GM12878 (cell line): ENCODE data around the gene TMEM167B. TPM values are rescaled to one million over a fixed set of nuclear protein-coding genes. Genes with fewer than 3 reads are reported as not detected.

ENCODE experiments used
- ATAC-seq: fragments of 200-7000 bp; cut with Tn5 transposase; 3 replicates; pipeline ENCODE4 v1.9.1; 2020; ENCODE audit warnings: mild to moderate bottlenecking, moderate library complexity
- BruUV-seq: library from RNA; stranded (reverse); fragments of 400-500 nt; replicated peaks from 2 replicates; lab custom pipeline; 2021; lab: Mats Ljungman, UMichigan
- CTCF ChIA-PET: fragments of 300-600 bp; sonication (Branson Sonifier 250); formaldehyde crosslinking; extraction: SDS; loops from one replicate; lab custom pipeline; 2021; ENCODE audit warnings: inconsistent platforms; lab: Yijun Ruan, JAX
- POLR2A ChIA-PET: fragments of 350-600 bp; formaldehyde crosslinking; extraction: SDS; loops from one replicate; lab custom pipeline; 2021; ENCODE audit warnings: inconsistent platforms; lab: Charles Lee
- RAD21 ChIA-PET: fragments of 300-600 bp; sonication (Branson Sonifier 250); formaldehyde crosslinking; loops from one replicate; lab custom pipeline; 2023; ENCODE audit warnings: antibody characterized with exemption; ENCODE audit not compliant: unreplicated experiment; lab: Charles Lee
- SMC1A ChIA-PET: fragments of 300-600 bp; sonication (Branson Sonifier 250); formaldehyde crosslinking; loops from one replicate; lab custom pipeline; 2023; ENCODE audit not compliant: unreplicated experiment, uncharacterized antibody; lab: Charles Lee
- DNase-seq: peaks from one replicate; pipeline ENCODE4 v3.0.0-alpha.2; 2011; ENCODE audit warnings: low read depth, low spot score
- FAIRE-seq: peaks from 3 replicates; lab custom pipeline; 2011; peaks lifted over from hg19 to GRCh38; lab: Jason Lieb, UNC
- H2AFZ ChIP-seq: 2 replicates; pipeline ENCODE4 v1.6.0; 2011; ENCODE audit warnings: low read depth, low read length, control low read depth; ENCODE audit not compliant: control insufficient read depth
- H3K27ac ChIP-seq: 2 replicates; pipeline ENCODE4 v1.5.1; 2011; ENCODE audit warnings: control low read depth; ENCODE audit not compliant: control insufficient read depth, insufficient read depth
- H3K27me3 ChIP-seq, 2 experiments: replicated peaks in 1 of 2; 2 replicates each; pipeline versions ENCODE4 v1.6.0 to v1.6.1; 2011; ENCODE audit warnings: low read length in 1 of 2; ENCODE audit not compliant: control insufficient read depth in 2 of 2, insufficient read depth in 2 of 2
- H3K36me3 ChIP-seq, 2 experiments: 2 replicates each; pipeline ENCODE4 v1.5.1; 2011; ENCODE audit warnings: low read length in 1 of 2; ENCODE audit not compliant: control insufficient read depth in 2 of 2, insufficient read depth in 2 of 2
- H3K4me1 ChIP-seq: 2 replicates; pipeline ENCODE4 v1.6.1; 2011; ENCODE audit warnings: mild to moderate bottlenecking, low read length, moderate library complexity, mixed read lengths; ENCODE audit not compliant: control insufficient read depth, insufficient read depth
- H3K4me2 ChIP-seq: 2 replicates; pipeline ENCODE4 v1.6.0; 2011; ENCODE audit warnings: control low read depth; ENCODE audit not compliant: control insufficient read depth, insufficient read depth
- H3K4me3 ChIP-seq: fragments of 200-600 bp; sonication (generic); 2 replicates; pipeline ENCODE4 v1.5.1; 2016
- H3K79me2 ChIP-seq: 2 replicates; pipeline ENCODE4 v1.6.0; 2011; ENCODE audit warnings: low read length; ENCODE audit not compliant: control insufficient read depth, insufficient read depth
- H3K9ac ChIP-seq: 2 replicates; pipeline ENCODE4 v1.8.0; 2011; ENCODE audit warnings: low read length, control low read depth, mixed read lengths; ENCODE audit not compliant: control insufficient read depth, insufficient read depth
- H3K9me3 ChIP-seq: replicated peaks from 3 replicates; pipeline ENCODE4 v1.5.1; 2011; ENCODE audit warnings: mild to moderate bottlenecking, low read length; ENCODE audit not compliant: control insufficient read depth, insufficient read depth
- H4K20me1 ChIP-seq: 2 replicates; pipeline ENCODE4 v1.6.0; 2011; ENCODE audit not compliant: control insufficient read depth, insufficient read depth
- BHLHE40 ChIP-seq, 2 experiments: fragments of 450-650 bp in 1 of 2; IDR thresholded peaks; 2 replicates each; pipeline ENCODE4 v1.6.1; 2011 to 2017; ENCODE audit warnings: low read depth in 2 of 2, borderline replicate concordance in 1 of 2, improper control_type of control experiment in 1 of 2, low read length in 1 of 2, mild to moderate bottlenecking in 1 of 2
- EGR1 ChIP-seq, 2 experiments: IDR thresholded peaks; 1 replicate in 1 of 2; 2 replicates in 1 of 2; pipeline ENCODE4 v1.6.1; 2011 to 2012; ENCODE audit warnings: low read depth in 2 of 2, low read length in 2 of 2, borderline replicate concordance in 1 of 2, mild to moderate bottlenecking in 1 of 2, moderate library complexity in 1 of 2
- FOXM1 ChIP-seq: IDR thresholded peaks from 2 replicates; pipeline ENCODE4 v1.6.1; 2012; ENCODE audit warnings: low read depth, mild to moderate bottlenecking, inconsistent platforms, low read length, moderate library complexity
- HCFC1 ChIP-seq: fragments of 150-350 bp; IDR thresholded peaks from 2 replicates; pipeline ENCODE4 v1.6.1; 2014; ENCODE audit warnings: low read length
- KDM1A ChIP-seq: fragments of 200-600 bp; sonication (generic); IDR thresholded peaks from 2 replicates; pipeline ENCODE4 v1.6.1; 2016; ENCODE audit warnings: borderline replicate concordance
- MYB ChIP-seq: fragments of 150-350 bp; IDR thresholded peaks from 2 replicates; pipeline ENCODE4 v1.6.1; 2014; ENCODE audit warnings: mild to moderate bottlenecking, low read depth, low read length, borderline replicate concordance
- NFYA ChIP-seq: IDR thresholded peaks from 2 replicates; pipeline ENCODE4 v1.6.1; 2011; ENCODE audit warnings: low read depth, mild to moderate bottlenecking, low read length, improper control_type of control experiment, borderline replicate concordance
- NR2C1 ChIP-seq: fragments of 450-650 bp; IDR thresholded peaks from 2 replicates; pipeline ENCODE4 v1.6.1; 2017; ENCODE audit warnings: antibody characterized with exemption, mild to moderate bottlenecking, moderate library complexity
- NRF1 ChIP-seq: conservative IDR thresholded peaks from 2 replicates; pipeline ENCODE4 v1.6.1; 2011; ENCODE audit warnings: mild to moderate bottlenecking, low read depth, low read length, improper control_type of control experiment
- PML ChIP-seq: IDR thresholded peaks from 2 replicates; pipeline ENCODE4 v1.6.1; 2012; ENCODE audit warnings: low read length, inconsistent platforms
- SIN3A ChIP-seq: IDR thresholded peaks from 2 replicates; pipeline ENCODE4 v1.6.1; 2012; ENCODE audit warnings: low read depth, low read length, improper control_type of control experiment
- WGBS: methylation state at CpG from one replicate; pipeline ENCODE4 v1.1.6; 2016; ENCODE audit warnings: low lambda C conversion rate; ENCODE audit not compliant: insufficient replicate concordance, insufficient coverage; ENCODE audit errors: missing lambda C conversion rate; 5-methylcytosine and 5-hydroxymethylcytosine counted together
- in situ Hi-C: fragments of 300-500 bp; cut with MboI; formaldehyde crosslinking; loops from 9 replicates; pipeline ENCODE4 v1.14.3; 2018; ENCODE audit warnings: mixed read lengths
- intact Hi-C: fragments of 100-400 bp; cut with micrococcal nuclease; formaldehyde crosslinking; loops from one replicate; pipeline ENCODE4 v1.14.2; 2022; ENCODE audit not compliant: unreplicated experiment
- polyA plus RNA-seq, 11 experiments: library from polyadenylated mRNA; depleted of rRNA in 4 of 11; unstranded in 6 of 11; stranded (reverse) in 5 of 11; fragments of >200 nt; fragmentation: Nextera tagmentation in 4 of 11; fragmentation: Illumina TruSeq in 1 of 11; extraction: Ambion mirVana in 4 of 11; extraction: Trizol in 1 of 11; gene quantifications; 1 replicate in 1 of 11; 2 replicates in 10 of 11; pipeline versions ENCODE4 v1.2.1 to v1.2.3, GENCODE V29; 2011 to 2016; ENCODE audit warnings: inconsistent platforms in 2 of 11, missing spikeins in 2 of 11, low read depth in 1 of 11
- total RNA-seq, 4 experiments: library from RNA; depleted of rRNA in 3 of 4; stranded (reverse); fragments of >200 nt in 3 of 4; fragmentation: Illumina TruSeq in 1 of 4; extraction: Trizol in 1 of 4; gene quantifications; 2 replicates each; pipeline versions ENCODE4 v1.2.1 to v1.2.3, GENCODE V29; 2013 to 2021
- TF ChIP-seq, protein P1 (sequence below): fragments of 450-650 bp; conservative IDR thresholded peaks from 2 replicates; pipeline ENCODE4 v1.6.1; 2017; ENCODE audit warnings: mild to moderate bottlenecking, moderate library complexity

Gene TMEM167B
- total and polyA plus RNA-seq, 10 of the 15 experiments (the other 5 are each of a cell fraction or from before 2014, with no cell fraction given), result 15.6 to 26.1 (median 21.1) TPM

DNA sequence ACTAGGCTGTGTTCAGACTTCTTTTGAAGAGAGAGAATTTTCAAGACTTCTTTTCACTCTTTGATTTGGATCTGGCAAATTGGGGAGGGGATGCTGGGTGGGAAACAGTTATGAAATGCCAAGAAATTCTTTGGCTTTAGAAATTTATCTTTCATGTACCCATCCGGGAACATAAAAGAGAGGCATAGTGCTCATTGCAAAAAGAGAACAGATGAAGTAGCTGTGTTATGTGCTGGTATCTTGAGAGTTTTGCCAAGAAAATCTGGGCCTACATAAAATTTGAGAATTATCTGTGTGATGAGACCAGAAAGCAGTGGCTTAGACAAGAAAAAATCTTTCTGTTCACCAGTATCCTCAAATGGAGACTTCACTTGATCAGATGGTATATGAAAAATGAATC lies 4.3 kb downstream of the TMEM167B start:
- SMC1A ChIA-PET, result no interaction called here
- H3K79me2 ChIP-seq, result peaks cover 27% of the 10 kb centered on the region
- RAD21 ChIA-PET, result no interaction called here
- peaks cover 5% of the 10 kb centered on the region; the same call in 1 of the 2 replicates for H3K4me1 ChIP-seq
- no TSS peak for BruUV-seq
- H3K9me3 ChIP-seq, result no peaks in the 10 kb centered on the region
- 100% methylated on average over 1 of the region's 1 CpG for WGBS
- H3K4me2 ChIP-seq, result no peak overlapping the region
- H3K36me3 ChIP-seq, result peaks cover 0 to 9% of the 10 kb centered on the region in 2 experiments; a peak in 3 of 4 replicates
- TF ChIP-seq NRF1 (no peak), FOXM1 (no peak), BHLHE40 (IDR thresholded peaks at IDR 0.05; ENCODE audit: borderline replicate concordance in 1 of 2, low read depth in 2 of 2, low read length in 1 of 2) (no peak)
- H4K20me1 ChIP-seq, result no peaks in the 10 kb centered on the region
- ATAC-seq (no peak), DNase-seq (no peak), FAIRE-seq (no peak)
- H3K27me3 ChIP-seq, result no peaks in the 10 kb centered on the region
- H3K9ac ChIP-seq, result no peak overlapping the region
- H3K4me3 ChIP-seq, result no peak overlapping the region
- H3K27ac ChIP-seq, result no peak overlapping the region
- POLR2A ChIA-PET, result no interaction called here
- CTCF ChIA-PET, result interaction anchor here (1.7 kb wide), 1 partner anchor 10 kb away, joined by 4 read pairs; no protein-coding TSS in a partner anchor
- intact Hi-C loops (no loop called here), in situ Hi-C loops (no loop called here)
- no peak overlapping the region for H2AFZ ChIP-seq

DNA sequence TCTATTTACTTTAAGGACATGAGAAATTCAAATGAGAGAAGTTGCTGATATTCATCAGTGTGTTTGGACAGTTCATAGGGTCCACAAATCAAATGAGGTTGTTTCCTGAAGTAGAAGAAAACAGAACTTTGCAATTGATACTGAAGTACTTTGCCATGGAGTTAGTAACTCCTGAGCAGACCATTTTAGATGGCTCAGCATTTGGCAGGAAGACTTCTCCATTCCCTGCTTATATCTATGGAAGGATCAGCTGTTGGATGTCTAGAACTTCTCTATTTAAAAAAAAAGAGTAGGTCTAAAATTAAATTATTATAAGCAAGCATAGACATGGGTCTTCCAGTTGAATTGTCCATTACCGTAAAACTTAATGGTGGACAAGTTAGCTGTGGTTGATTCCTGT lies 5.1 kb downstream of the TMEM167B start:
- no peak for DNase-seq
- no peak overlapping the region for H3K9ac ChIP-seq
- no peak for FAIRE-seq
- WGBS, result 100% methylated on average over 1 of the region's 1 CpG
- no peak for ATAC-seq
- ChIA-PET POLR2A (interaction anchor here (1.0 kb wide), 1 partner anchor 19 kb away, joined by 4 read pairs; the partner anchor contains the start of gene TAF13), CTCF (interaction anchor here (1.1 to 1.7 kb wide), 3 partner anchors 11 to 18 kb away, joined by 3 to 4 read pairs (median 4); a partner anchor contains a TSS), SMC1A (interaction anchor here (0.8 kb wide), 1 partner anchor 13 kb away, joined by 3 read pairs; no protein-coding TSS in a partner anchor), RAD21 (no interaction called here)
- no TSS peak for BruUV-seq
- H2AFZ ChIP-seq, result no peak overlapping the region
- no peaks in the 10 kb centered on the region for H3K27me3 ChIP-seq
- in situ Hi-C loops (no loop called here), intact Hi-C loops (no loop called here)
- H3K4me1 ChIP-seq, result peaks cover 5% of the 10 kb centered on the region; the same call in 1 of the 2 replicates
- H3K4me3 ChIP-seq, result no peak overlapping the region
- H3K4me2 ChIP-seq, result no peak overlapping the region
- H3K27ac ChIP-seq, result no peak overlapping the region
- H4K20me1 ChIP-seq, result no peaks in the 10 kb centered on the region
- peaks cover 0 to 9% of the 10 kb centered on the region in 2 experiments; a peak in 3 of 4 replicates for H3K36me3 ChIP-seq
- TF ChIP-seq KDM1A (no peak), HCFC1 (no peak), MYB (no peak), NFYA (no peak), SIN3A (no peak), NR2C1 (no peak), PML (no peak), EGR1 (IDR thresholded peaks at IDR 0.05; ENCODE audit: borderline replicate concordance in 1 of 2, low read depth in 2 of 2, low read length in 2 of 2) (no peak), FOXM1 (no peak)
- TF ChIP-seq, protein P1, sequence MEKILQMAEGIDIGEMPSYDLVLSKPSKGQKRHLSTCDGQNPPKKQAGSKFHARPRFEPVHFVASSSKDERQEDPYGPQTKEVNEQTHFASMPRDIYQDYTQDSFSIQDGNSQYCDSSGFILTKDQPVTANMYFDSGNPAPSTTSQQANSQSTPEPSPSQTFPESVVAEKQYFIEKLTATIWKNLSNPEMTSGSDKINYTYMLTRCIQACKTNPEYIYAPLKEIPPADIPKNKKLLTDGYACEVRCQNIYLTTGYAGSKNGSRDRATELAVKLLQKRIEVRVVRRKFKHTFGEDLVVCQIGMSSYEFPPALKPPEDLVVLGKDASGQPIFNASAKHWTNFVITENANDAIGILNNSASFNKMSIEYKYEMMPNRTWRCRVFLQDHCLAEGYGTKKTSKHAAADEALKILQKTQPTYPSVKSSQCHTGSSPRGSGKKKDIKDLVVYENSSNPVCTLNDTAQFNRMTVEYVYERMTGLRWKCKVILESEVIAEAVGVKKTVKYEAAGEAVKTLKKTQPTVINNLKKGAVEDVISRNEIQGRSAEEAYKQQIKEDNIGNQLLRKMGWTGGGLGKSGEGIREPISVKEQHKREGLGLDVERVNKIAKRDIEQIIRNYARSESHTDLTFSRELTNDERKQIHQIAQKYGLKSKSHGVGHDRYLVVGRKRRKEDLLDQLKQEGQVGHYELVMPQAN, result no peak
- H3K9me3 ChIP-seq, result no peaks in the 10 kb centered on the region
- peaks cover 32% of the 10 kb centered on the region for H3K79me2 ChIP-seq
